B cell (primary cell): ENCODE data around the gene SIRPA. TPM values are rescaled to one million over a fixed set of nuclear protein-coding genes. Genes with fewer than 3 reads are reported as not detected.

Source experiments
- ATAC-seq: fragments of 200-7000 bp; cut with Tn5 transposase; one replicate; pipeline ENCODE4 v1.10.0; 2021; ENCODE audit warnings: low read depth, mild to moderate bottlenecking, moderate number of reproducible peaks, moderate library complexity
- CTCF ChIA-PET: fragments of 350-600 bp; sonication (Branson Sonifier 250); formaldehyde crosslinking; loops from one replicate; lab custom pipeline; 2021; ENCODE audit warnings: antibody characterized with exemption, inconsistent platforms; lab: Charles Lee
- POLR2A ChIA-PET: fragments of 350-600 bp; sonication (Branson Sonifier 250); formaldehyde crosslinking; loops from one replicate; lab custom pipeline; 2021; ENCODE audit warnings: antibody characterized with exemption; lab: Charles Lee
- DNase-seq: peaks from one replicate; pipeline ENCODE4 v3.0.0; 2013
- H2AFZ ChIP-seq: 2 replicates; pipeline ENCODE4 v1.6.1; 2012; ENCODE audit warnings: mild to moderate bottlenecking, low read depth, low read length; ENCODE audit not compliant: insufficient read depth, poor library complexity, severe bottlenecking
- H3K27ac ChIP-seq, 2 donors: 1 replicate in 1 of 2; 2 replicates in 1 of 2; pipeline ENCODE4 v1.5.1; 2012 to 2013; ENCODE audit warnings: low read length in 2 of 2, mild to moderate bottlenecking in 2 of 2, moderate library complexity in 1 of 2
- H3K27me3 ChIP-seq, 4 experiments: fragments of 200-600 bp in 1 of 4; sonication (generic) in 1 of 4; replicated peaks in 1 of 4; 1 replicate in 2 of 4; 2 replicates in 2 of 4; pipeline versions ENCODE4 v1.6.1 to v1.7.0; 2013 to 2016; ENCODE audit warnings: low read length in 3 of 4, mild to moderate bottlenecking in 2 of 4, mixed read lengths in 1 of 4, moderate library complexity in 1 of 4; ENCODE audit not compliant: insufficient read depth in 4 of 4, control insufficient read depth in 3 of 4; ENCODE audit errors: control extremely low read depth in 1 of 4
- H3K36me3 ChIP-seq, 2 experiments: replicated peaks in 1 of 2; 1 replicate in 1 of 2; 2 replicates in 1 of 2; pipeline versions ENCODE4 v1.6.1 to v1.7.1; 2013; ENCODE audit warnings: low read length in 1 of 2; ENCODE audit not compliant: insufficient read depth in 2 of 2, control insufficient read depth in 1 of 2; ENCODE audit errors: control extremely low read depth in 1 of 2, extremely low read depth in 1 of 2
- H3K4me1 ChIP-seq, 2 donors: fragments of 200-600 bp in 1 of 2; sonication (generic) in 1 of 2; 1 replicate in 1 of 2; 2 replicates in 1 of 2; pipeline versions ENCODE4 v1.5.1 to v1.6.1; 2013 to 2017; ENCODE audit warnings: low read length in 2 of 2; ENCODE audit not compliant: control insufficient read depth in 2 of 2, insufficient read depth in 2 of 2
- H3K4me2 ChIP-seq: replicated peaks from 2 replicates; pipeline ENCODE3; 2012; ENCODE audit warnings: mild to moderate bottlenecking, low read depth, low read length; ENCODE audit not compliant: poor library complexity, severe bottlenecking
- H3K4me3 ChIP-seq, 5 experiments: fragments of 200-600 bp in 1 of 5; sonication (generic) in 1 of 5; 1 replicate in 3 of 5; 2 replicates in 2 of 5; pipeline versions ENCODE4 v1.5.1 to v1.7.0; 2011 to 2016; ENCODE audit warnings: low read length in 4 of 5, mild to moderate bottlenecking in 4 of 5, low read depth in 2 of 5, control low read depth in 1 of 5, moderate library complexity in 1 of 5; ENCODE audit not compliant: insufficient read depth in 1 of 5; ENCODE audit errors: control extremely low read depth in 1 of 5, extremely low read depth in 1 of 5
- H3K79me2 ChIP-seq: fragments of 200-600 bp; sonication (generic); one replicate; pipeline ENCODE4 v1.6.0; 2016; ENCODE audit warnings: low read length; ENCODE audit not compliant: control insufficient read depth, insufficient read depth
- H3K9ac ChIP-seq: fragments of 200-600 bp; sonication (generic); 2 replicates; pipeline ENCODE4 v1.6.1; 2017; ENCODE audit warnings: mild to moderate bottlenecking, low read length, moderate library complexity
- H3K9me3 ChIP-seq, 3 donors: one replicate each; pipeline versions ENCODE4 v1.6.1 to v1.7.1; 2013; ENCODE audit warnings: low read length in 2 of 3; ENCODE audit not compliant: control insufficient read depth in 2 of 3, insufficient read depth in 1 of 3; ENCODE audit errors: control extremely low read depth in 1 of 3
- H4K20me1 ChIP-seq: 2 replicates; pipeline ENCODE4 v1.6.0; 2012; ENCODE audit warnings: mild to moderate bottlenecking, low read length; ENCODE audit not compliant: insufficient read depth, control insufficient read depth, poor library complexity, severe bottlenecking
- H3K27ac Mint-ChIP-seq: one replicate; pipeline ENCODE4 v1.8.0; 2021; ENCODE audit warnings: mixed read lengths
- H3K27me3 Mint-ChIP-seq: one replicate; pipeline ENCODE4 v1.8.0; 2021; ENCODE audit warnings: mixed read lengths
- H3K4me1 Mint-ChIP-seq: one replicate; pipeline ENCODE4 v1.8.0; 2021; ENCODE audit warnings: mixed read lengths
- H3K4me3 Mint-ChIP-seq: one replicate; pipeline ENCODE4 v1.8.0; 2021; ENCODE audit warnings: mixed read lengths
- H3K9me3 Mint-ChIP-seq: one replicate; pipeline ENCODE4 v1.8.0; 2022; ENCODE audit warnings: mixed read lengths; ENCODE audit not compliant: insufficient read depth
- CTCF ChIP-seq: fragments of 200-600 bp; IDR thresholded peaks from one replicate; pipeline ENCODE4 v1.8.0; 2022; ENCODE audit warnings: antibody characterized with exemption, mild to moderate bottlenecking
- EZH2 ChIP-seq: IDR thresholded peaks from 2 replicates; pipeline ENCODE4 v1.6.1; 2012; ENCODE audit warnings: borderline replicate concordance, low read depth, mild to moderate bottlenecking, moderate library complexity, low read length; ENCODE audit not compliant: insufficient read depth, poor library complexity, severe bottlenecking
- WGBS: methylation state at CpG from one replicate; pipeline ENCODE4 v1.1.5; 2013; ENCODE audit warnings: missing lambda C conversion rate; ENCODE audit not compliant: insufficient coverage; 5-methylcytosine and 5-hydroxymethylcytosine counted together
- intact Hi-C: fragments of 100-400 bp; cut with micrococcal nuclease; formaldehyde crosslinking; loops from one replicate; pipeline ENCODE4 v1.10.0; 2022
- polyA plus RNA-seq: library from polyadenylated mRNA; depleted of rRNA; stranded (reverse); fragments of >200 nt; gene quantifications from 2 replicates; pipeline ENCODE4 v1.2.3, GENCODE V29; 2012
- total RNA-seq, 2 donors: library from RNA; stranded (reverse); fragments of 120-200 nt in 1 of 2; gene quantifications; 1 replicate in 1 of 2; 2 replicates in 1 of 2; pipeline versions ENCODE4 v1.2.3 to v1.2.4, GENCODE V29; 2013 to 2022

SIRPA gene
- total and polyA plus RNA-seq, 2 donors (not counting 1 experiment from before 2014, with no cell fraction given): 0.94 to 10.2 TPM

GRCh38 chr20:1946762-1947534 is 51.7 kb downstream of the SIRPA start:
- H3K4me3 ChIP-seq: peak overlapping the region; percentile 25 to 46 (median 37)
- intact Hi-C loops: no loop called here
- H3K4me1 ChIP-seq: peaks cover 12 to 19% of the 10 kb centered on the region in 2 donors
- no peaks in the 10 kb centered on the region for H4K20me1 ChIP-seq
- 17% methylated on average over 36 of the region's 39 CpGs for WGBS
- peaks cover 15% of the 10 kb centered on the region for H3K27me3 Mint-ChIP-seq
- peak overlapping the region; percentile 85 for H3K4me3 Mint-ChIP-seq
- no peak overlapping the region for H3K27ac ChIP-seq
- H3K9me3 ChIP-seq: no peaks in the 10 kb centered on the region
- peak overlapping the region; percentile 21 for H3K9ac ChIP-seq
- H3K27ac Mint-ChIP-seq: peak overlapping the region; percentile 63
- peak overlapping the region; percentile 49 for H2AFZ ChIP-seq
- DNase-seq (peak; percentile 40), ATAC-seq (no peak)
- peaks cover 21% of the 10 kb centered on the region for H3K4me1 Mint-ChIP-seq
- CTCF ChIA-PET: interaction anchor here (0.6 to 1.3 kb wide), 2 partner anchors 144 to 170 kb away, joined by 3 to 10 read pairs; no protein-coding TSS in a partner anchor
- no peaks in the 10 kb centered on the region for H3K36me3 ChIP-seq
- H3K9me3 Mint-ChIP-seq: no peaks in the 10 kb centered on the region
- peaks cover 0 to 19% (median 5%) of the 10 kb centered on the region in 4 experiments for H3K27me3 ChIP-seq
- no peak for TF ChIP-seq CTCF
- TF ChIP-seq EZH2: no peak
- POLR2A ChIA-PET: interaction anchor here (1.0 kb wide), 1 partner anchor 136 kb away, joined by 4 read pairs; no protein-coding TSS in a partner anchor
- H3K4me2 ChIP-seq: peak overlapping the region; percentile 59
- H3K79me2 ChIP-seq: no peaks in the 10 kb centered on the region

GRCh38 chr20:1947535-1947846 is 52.3 kb downstream of the SIRPA start:
- TF ChIP-seq EZH2 (no peak), CTCF (no peak)
- no peaks in the 10 kb centered on the region for H3K79me2 ChIP-seq
- peaks cover 17 to 25% of the 10 kb centered on the region in 2 donors for H3K4me1 ChIP-seq
- no peaks in the 10 kb centered on the region for H4K20me1 ChIP-seq
- H3K4me2 ChIP-seq: peak overlapping the region; percentile 59
- ATAC-seq (no peak), DNase-seq (no peak)
- 83% methylated on average over 14 of the region's 14 CpGs for WGBS
- no peak overlapping the region for H3K27ac Mint-ChIP-seq
- no peaks in the 10 kb centered on the region for H3K9me3 Mint-ChIP-seq
- no peak overlapping the region for H3K27ac ChIP-seq
- peaks cover 27% of the 10 kb centered on the region for H3K4me1 Mint-ChIP-seq
- no peaks in the 10 kb centered on the region for H3K36me3 ChIP-seq
- H3K4me3 Mint-ChIP-seq: peak overlapping the region; percentile 47
- intact Hi-C loops: no loop called here
- ChIA-PET CTCF (interaction anchor here (1.3 kb wide), 1 partner anchor 145 kb away, joined by 10 read pairs; no protein-coding TSS in a partner anchor), POLR2A (interaction anchor here (1.0 kb wide), 1 partner anchor 136 kb away, joined by 4 read pairs; no protein-coding TSS in a partner anchor)
- no peak overlapping the region for H3K4me3 ChIP-seq
- H3K9ac ChIP-seq: peak overlapping the region; percentile 21
- H2AFZ ChIP-seq: peak overlapping the region; percentile 49
- H3K9me3 ChIP-seq: no peaks in the 10 kb centered on the region
- peaks cover 15% of the 10 kb centered on the region for H3K27me3 Mint-ChIP-seq
- H3K27me3 ChIP-seq: peaks cover 0 to 19% (median 5%) of the 10 kb centered on the region in 4 experiments
